ENCODE results near the gene LEP.

GRCh38 chr7:128209229-128210035, 31.6 kb upstream of the LEP start:
- TF ChIP-seq CTCF (IDR thresholded peaks at IDR 0.05) (peak; percentile 96 to 98 (median 97)), POLR2A (IDR thresholded peaks at IDR 0.05) (no peak), POLR2AphosphoS5 (IDR thresholded peaks at IDR 0.05) (peak; percentile 47)
